BE2C (cell line): ENCODE data around the gene CCR1.

ENCODE experiments used
- DNase-seq: peaks from one replicate; pipeline ENCODE4 v3.0.0-alpha.2; 2020
- H3K27me3 ChIP-seq: fragments of 250-450 bp; sonication (Bioruptor Pico); 2 replicates; pipeline ENCODE4 v1.5.1; 2020; ENCODE audit warnings: mild to moderate bottlenecking
- H3K36me3 ChIP-seq: fragments of 250-450 bp; sonication (Bioruptor Pico); 2 replicates; pipeline ENCODE4 v1.5.1; 2020; ENCODE audit warnings: mild to moderate bottlenecking
- H3K4me1 ChIP-seq: fragments of 250-450 bp; sonication (Bioruptor Pico); 2 replicates; pipeline ENCODE4 v1.5.1; 2020
- H3K4me3 ChIP-seq: 2 replicates; pipeline ENCODE4 v1.5.1; 2011; ENCODE audit warnings: low read depth, low read length
- H3K9me3 ChIP-seq: fragments of 250-450 bp; sonication (Bioruptor Pico); 2 replicates; pipeline ENCODE4 v1.5.1; 2020
- CTCF ChIP-seq: IDR thresholded peaks from 2 replicates; pipeline ENCODE4 v1.5.1; 2012; ENCODE audit warnings: mild to moderate bottlenecking, low read depth, low read length

The CCR1 gene

GRCh38 chr3:46196261-46196957 is 11.7 kb downstream of the CCR1 start:
- H3K4me1 ChIP-seq, result no peaks in the 10 kb centered on the region
- H3K4me3 ChIP-seq, result no peak overlapping the region
- H3K9me3 ChIP-seq, result no peaks in the 10 kb centered on the region
- no peak for TF ChIP-seq CTCF
- no peak for DNase-seq
- H3K36me3 ChIP-seq, result no peaks in the 10 kb centered on the region
- H3K27me3 ChIP-seq, result no peaks in the 10 kb centered on the region

GRCh38 chr3:46194868-46195553 is 13.1 kb downstream of the CCR1 start:
- DNase-seq, result no peak
- H3K4me1 ChIP-seq, result no peaks in the 10 kb centered on the region
- no peaks in the 10 kb centered on the region for H3K9me3 ChIP-seq
- H3K36me3 ChIP-seq, result no peaks in the 10 kb centered on the region
- no peak overlapping the region for H3K4me3 ChIP-seq
- H3K27me3 ChIP-seq, result no peaks in the 10 kb centered on the region
- no peak for TF ChIP-seq CTCF

GRCh38 chr3:46193436-46193835 is 14.7 kb downstream of the CCR1 start:
- Histone ChIP-seq H3K9me3 (no peaks in the 10 kb centered on the region), H3K27me3 (no peaks in the 10 kb centered on the region), H3K4me3 (no peak overlapping the region), H3K4me1 (no peaks in the 10 kb centered on the region), H3K36me3 (no peaks in the 10 kb centered on the region)
- DNase-seq, result no peak
- TF ChIP-seq CTCF, result no peak

GRCh38 chr3:46192939-46193338 is 15.2 kb downstream of the CCR1 start:
- DNase-seq, result no peak
- Histone ChIP-seq H3K27me3 (no peaks in the 10 kb centered on the region), H3K9me3 (no peaks in the 10 kb centered on the region), H3K36me3 (no peaks in the 10 kb centered on the region), H3K4me3 (no peak overlapping the region), H3K4me1 (no peaks in the 10 kb centered on the region)
- TF ChIP-seq CTCF, result no peak

- Histone ChIP-seq H3K4me1 (no peaks in the 10 kb centered on the region), H3K27me3 (no peaks in the 10 kb centered on the region), H3K4me3 (no peak overlapping the region), H3K9me3 (no peaks in the 10 kb centered on the region), H3K36me3 (no peaks in the 10 kb centered on the region)
- no peak for DNase-seq
- no peak for TF ChIP-seq CTCF
Observed at GRCh38 chr3:46191730-46192129, 16.4 kb downstream of the CCR1 start.

GRCh38 chr3:46188708-46189107 is 19.4 kb downstream of the CCR1 start:
- Histone ChIP-seq H3K27me3 (no peaks in the 10 kb centered on the region), H3K9me3 (no peaks in the 10 kb centered on the region), H3K4me1 (no peaks in the 10 kb centered on the region), H3K4me3 (no peak overlapping the region), H3K36me3 (no peaks in the 10 kb centered on the region)
- DNase-seq, result no peak
- no peak for TF ChIP-seq CTCF
